SK-N-MC (cell line): ENCODE measurements around the gene RNF13.

Experiments used
- EZH2 ChIP-seq: fragments of 200-600 bp; sonication (generic); IDR thresholded peaks from one replicate; pipeline ENCODE4 v1.6.1; 2017; ENCODE audit warnings: antibody characterized with exemption
- FOXP2 ChIP-seq: optimal IDR thresholded peaks from 2 replicates; pipeline ENCODE3; 2011; ENCODE audit warnings: mild to moderate bottlenecking, moderate library complexity; ENCODE audit not compliant: insufficient read depth; ENCODE audit errors: extremely low read length, control extremely low read depth

DNA sequence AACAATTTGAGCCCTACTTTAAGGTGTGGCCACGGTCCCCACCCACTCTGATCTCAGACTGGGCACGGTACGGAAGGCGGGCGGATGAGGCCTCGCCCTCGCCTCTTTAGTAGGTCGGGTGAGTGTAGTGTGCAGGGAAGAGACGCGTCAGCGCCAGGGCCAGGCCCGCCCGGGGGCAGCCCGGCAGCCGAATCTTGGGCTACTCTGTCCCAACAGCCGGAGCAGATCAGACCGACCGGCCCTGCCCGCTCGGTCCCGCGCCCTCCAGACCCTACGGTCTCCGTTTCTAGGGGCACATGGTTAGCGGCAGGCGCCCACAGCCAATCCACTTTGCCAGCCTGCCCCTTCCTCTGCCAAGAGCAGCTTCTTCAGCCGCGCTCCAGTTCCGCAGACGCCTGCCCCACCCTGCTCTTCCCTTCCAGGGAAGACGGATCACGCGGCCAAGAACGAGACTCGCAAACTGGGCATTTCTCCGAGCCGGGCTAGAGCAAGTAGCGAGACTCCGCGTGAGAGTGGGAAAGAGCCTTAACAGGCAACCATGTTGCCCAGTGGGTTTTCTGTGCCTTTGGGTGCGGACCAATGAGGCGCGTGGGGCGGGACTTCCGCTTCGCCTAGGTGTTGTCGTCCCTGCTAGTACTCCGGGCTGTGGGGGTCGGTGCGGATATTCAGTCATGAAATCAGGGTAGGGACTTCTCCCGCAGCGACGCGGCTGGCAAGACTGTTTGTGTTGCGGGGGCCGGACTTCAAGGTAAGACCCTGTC, at the start of gene RNF13:
- TF ChIP-seq EZH2 (no peak), FOXP2 (peak; percentile 64)
